Osteocyte (in vitro differentiated cells): ENCODE data around the gene PSMG3. TPM values are rescaled to one million over a fixed set of nuclear protein-coding genes. Genes with fewer than 3 reads are reported as not detected.

ENCODE experiments used
- DNase-seq: peaks from one replicate; pipeline ENCODE4 v3.0.0; 2021; ENCODE audit warnings: mixed read lengths; ENCODE audit not compliant: unreplicated experiment; ENCODE audit errors: extremely low spot score
- H3K27ac Mint-ChIP-seq: one replicate; pipeline ENCODE4 v1.8.0; 2021; ENCODE audit warnings: mild to moderate bottlenecking, mixed read lengths; ENCODE audit not compliant: unreplicated experiment
- H3K27me3 Mint-ChIP-seq: one replicate; pipeline ENCODE4 v1.8.0; 2021; ENCODE audit warnings: mixed read lengths; ENCODE audit not compliant: unreplicated experiment
- H3K36me3 Mint-ChIP-seq: one replicate; pipeline ENCODE4 v1.8.0; 2021; ENCODE audit warnings: mixed read lengths; ENCODE audit not compliant: unreplicated experiment
- H3K4me1 Mint-ChIP-seq: one replicate; pipeline ENCODE4 v1.8.0; 2021; ENCODE audit warnings: mixed read lengths; ENCODE audit not compliant: unreplicated experiment
- H3K4me3 Mint-ChIP-seq: one replicate; pipeline ENCODE4 v1.8.0; 2021; ENCODE audit warnings: mild to moderate bottlenecking, moderate library complexity, mixed read lengths; ENCODE audit not compliant: unreplicated experiment
- H3K9me3 Mint-ChIP-seq: one replicate; pipeline ENCODE4 v1.8.0; 2021; ENCODE audit warnings: mixed read lengths; ENCODE audit not compliant: unreplicated experiment
- total RNA-seq: library from RNA; stranded (reverse); gene quantifications from 2 replicates; pipeline ENCODE4 v1.2.1, GENCODE V29; 2021
- TF ChIP-seq, protein P1 (sequence below): fragments of 200-600 bp; sonication (generic); IDR thresholded peaks from 2 replicates; pipeline ENCODE4 v1.5.0; 2021; ENCODE audit warnings: antibody characterized with exemption, mild to moderate bottlenecking, moderate library complexity

The PSMG3 gene
- total RNA-seq, 1 donor from 2014 or later: 25.6 TPM

DNA sequence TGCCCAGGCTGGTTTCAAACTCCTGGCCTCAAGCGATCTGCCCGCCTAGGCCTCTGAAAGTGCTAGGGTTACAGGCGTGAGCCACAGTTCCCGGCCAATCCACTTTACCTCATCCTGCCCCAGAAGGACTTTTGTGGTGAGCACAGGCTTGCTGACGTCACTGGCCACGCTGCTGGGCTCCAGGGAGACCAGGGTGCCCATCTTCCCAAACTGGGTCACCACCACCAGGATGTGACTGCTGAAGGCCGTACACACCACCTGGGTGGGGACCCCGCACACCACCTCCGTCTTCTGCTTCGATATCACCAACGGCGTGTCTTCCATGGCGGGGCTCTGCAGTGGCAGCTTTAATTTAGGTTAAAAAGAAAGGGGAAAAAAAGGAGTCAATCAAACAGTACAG is 816 bp downstream of the PSMG3 start:
- no peak for DNase-seq

DNA sequence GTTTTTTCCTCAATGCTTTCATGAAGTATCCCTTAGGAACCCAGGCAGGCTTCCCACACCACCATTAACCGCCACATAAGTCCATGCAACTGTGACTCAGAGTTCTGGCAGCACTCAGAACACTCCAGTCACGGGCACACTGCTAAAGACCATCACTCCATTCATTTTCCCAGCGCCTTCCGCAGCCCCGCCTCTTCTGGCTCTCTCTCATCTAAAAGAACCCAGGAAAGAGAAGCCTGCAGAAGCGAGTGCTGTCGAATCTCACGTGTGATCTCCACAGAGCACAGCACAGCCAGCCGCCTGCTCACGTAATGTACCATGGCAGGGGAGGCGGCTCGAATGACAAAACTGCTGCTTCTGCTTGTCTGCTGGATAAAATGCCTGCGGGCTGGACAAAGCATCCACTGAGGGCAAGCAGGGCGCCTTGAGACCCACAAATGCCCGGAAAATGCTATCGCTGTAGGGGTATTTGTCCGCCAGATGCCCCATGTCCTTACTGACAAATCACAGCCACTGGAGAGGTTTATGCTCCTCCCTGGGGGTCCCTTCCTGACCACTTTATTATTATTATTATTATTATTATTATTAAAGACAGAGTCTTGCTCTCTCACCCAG is 1.8 kb downstream of the PSMG3 start:
- Mint-ChIP-seq H3K9me3 (no peaks in the 10 kb centered on the region), H3K4me3 (peak overlapping the region; percentile 74), H3K27me3 (no peaks in the 10 kb centered on the region), H3K4me1 (peaks cover 72% of the 10 kb centered on the region), H3K27ac (peak overlapping the region; percentile 96), H3K36me3 (peaks cover 7% of the 10 kb centered on the region)
- no peak for DNase-seq
- TF ChIP-seq, protein P1, sequence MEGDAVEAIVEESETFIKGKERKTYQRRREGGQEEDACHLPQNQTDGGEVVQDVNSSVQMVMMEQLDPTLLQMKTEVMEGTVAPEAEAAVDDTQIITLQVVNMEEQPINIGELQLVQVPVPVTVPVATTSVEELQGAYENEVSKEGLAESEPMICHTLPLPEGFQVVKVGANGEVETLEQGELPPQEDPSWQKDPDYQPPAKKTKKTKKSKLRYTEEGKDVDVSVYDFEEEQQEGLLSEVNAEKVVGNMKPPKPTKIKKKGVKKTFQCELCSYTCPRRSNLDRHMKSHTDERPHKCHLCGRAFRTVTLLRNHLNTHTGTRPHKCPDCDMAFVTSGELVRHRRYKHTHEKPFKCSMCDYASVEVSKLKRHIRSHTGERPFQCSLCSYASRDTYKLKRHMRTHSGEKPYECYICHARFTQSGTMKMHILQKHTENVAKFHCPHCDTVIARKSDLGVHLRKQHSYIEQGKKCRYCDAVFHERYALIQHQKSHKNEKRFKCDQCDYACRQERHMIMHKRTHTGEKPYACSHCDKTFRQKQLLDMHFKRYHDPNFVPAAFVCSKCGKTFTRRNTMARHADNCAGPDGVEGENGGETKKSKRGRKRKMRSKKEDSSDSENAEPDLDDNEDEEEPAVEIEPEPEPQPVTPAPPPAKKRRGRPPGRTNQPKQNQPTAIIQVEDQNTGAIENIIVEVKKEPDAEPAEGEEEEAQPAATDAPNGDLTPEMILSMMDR: no peak

More for the DNA sequence above, 816 bp downstream of the PSMG3 start:
- peaks cover 72% of the 10 kb centered on the region for H3K4me1 Mint-ChIP-seq
- H3K27ac Mint-ChIP-seq: peak overlapping the region; percentile 96
- TF ChIP-seq, protein P1: no peak
- peak overlapping the region; percentile 74 for H3K4me3 Mint-ChIP-seq
- no peaks in the 10 kb centered on the region for H3K27me3 Mint-ChIP-seq
- peaks cover 9% of the 10 kb centered on the region for H3K36me3 Mint-ChIP-seq
- no peaks in the 10 kb centered on the region for H3K9me3 Mint-ChIP-seq

DNA sequence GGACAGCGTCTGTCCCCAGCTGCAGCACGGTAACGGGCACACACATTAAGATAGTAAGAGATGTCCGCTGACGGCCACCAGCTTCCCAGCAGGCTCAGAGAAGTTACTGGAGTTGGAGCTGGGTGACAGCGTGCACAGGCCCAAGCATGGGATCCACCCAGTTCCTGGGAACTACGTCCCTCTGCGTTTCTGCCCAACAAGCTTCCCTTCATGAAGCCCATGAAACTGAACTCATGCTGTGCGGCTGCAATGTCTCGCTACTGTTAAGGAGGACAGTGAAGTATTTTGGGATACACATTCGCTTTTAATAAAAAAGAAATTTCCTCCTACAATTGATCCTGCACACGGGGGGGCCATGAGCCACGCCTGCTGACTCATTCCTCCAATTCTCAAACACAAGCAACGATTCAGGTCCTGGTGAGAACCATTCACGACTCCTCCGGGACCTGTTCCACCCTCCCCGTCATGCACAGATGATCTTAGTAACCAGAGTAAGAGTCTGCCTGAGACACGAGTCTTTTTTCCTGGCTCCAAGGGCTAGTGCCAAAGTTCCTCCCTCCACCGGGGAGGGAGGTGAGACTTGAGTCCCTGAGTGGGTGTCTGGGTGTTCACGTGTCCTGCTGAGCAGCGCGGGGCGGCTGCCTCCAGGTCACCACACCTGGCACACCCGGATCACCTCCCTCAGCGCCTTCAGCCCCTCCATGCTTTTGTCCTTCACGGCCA is 2.6 kb downstream of the PSMG3 start:
- peak overlapping the region; percentile 68 for H3K4me3 Mint-ChIP-seq
- peaks cover 67% of the 10 kb centered on the region for H3K4me1 Mint-ChIP-seq
- peak overlapping the region; percentile 96 for H3K27ac Mint-ChIP-seq
- TF ChIP-seq, protein P1: no peak
- no peak for DNase-seq
- peaks cover 6% of the 10 kb centered on the region for H3K36me3 Mint-ChIP-seq
- H3K27me3 Mint-ChIP-seq: no peaks in the 10 kb centered on the region
- H3K9me3 Mint-ChIP-seq: no peaks in the 10 kb centered on the region

DNA sequence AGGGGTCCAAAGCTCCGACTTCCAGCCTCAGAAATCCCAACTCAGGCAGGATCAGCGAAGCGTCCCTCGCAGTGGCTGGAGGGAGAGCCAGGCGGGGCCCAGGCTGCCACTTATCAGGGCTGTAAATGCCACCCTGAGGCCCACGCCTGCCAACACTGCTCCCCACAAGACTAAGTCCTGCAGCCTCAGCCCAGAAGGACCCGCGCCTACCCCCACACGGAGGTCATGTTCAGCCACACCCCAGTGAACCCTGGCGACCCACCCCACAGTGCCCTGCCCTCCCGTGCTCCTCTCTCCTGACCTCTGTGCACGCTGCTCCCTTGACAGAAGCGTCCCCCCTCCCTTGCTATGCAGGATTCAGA is 3.2 kb downstream of the PSMG3 start:
- DNase-seq: no peak
- Mint-ChIP-seq H3K36me3 (peaks cover 6% of the 10 kb centered on the region), H3K9me3 (no peaks in the 10 kb centered on the region), H3K4me3 (peak overlapping the region; percentile 68), H3K4me1 (peaks cover 65% of the 10 kb centered on the region), H3K27ac (peak overlapping the region; percentile 96), H3K27me3 (no peaks in the 10 kb centered on the region)
- TF ChIP-seq, protein P1: no peak

DNA sequence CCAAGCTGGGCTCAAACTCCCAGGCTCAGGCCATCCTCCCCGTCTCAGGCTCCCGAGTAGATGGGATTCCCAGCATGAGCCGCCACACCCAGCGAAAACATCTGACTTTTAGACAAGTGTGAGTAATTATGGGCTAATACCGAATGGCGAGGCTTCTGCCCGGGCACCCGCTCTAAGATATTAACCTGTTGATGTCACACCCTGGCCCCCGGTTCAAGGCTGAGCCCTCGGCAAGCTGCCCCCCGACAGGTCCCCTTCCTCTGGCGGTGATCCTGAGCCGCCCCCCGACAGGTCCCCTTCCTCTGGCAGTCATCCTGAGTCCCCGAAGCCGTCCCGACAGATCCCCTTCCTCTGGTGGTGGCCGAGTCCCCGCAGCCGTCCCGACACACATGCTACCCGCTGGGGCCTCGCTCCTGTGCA is 5.2 kb downstream of the PSMG3 start:
- TF ChIP-seq, protein P1: no peak
- Mint-ChIP-seq H3K27ac (peak overlapping the region; percentile 69), H3K27me3 (no peaks in the 10 kb centered on the region), H3K4me1 (peaks cover 57% of the 10 kb centered on the region), H3K36me3 (peaks cover 6% of the 10 kb centered on the region), H3K4me3 (peak overlapping the region; percentile 14), H3K9me3 (no peaks in the 10 kb centered on the region)
- DNase-seq: no peak
